ENCODE measurements around the gene AURKAIP1. TPM values are rescaled to one million over a fixed set of nuclear protein-coding genes. Genes with fewer than 3 reads are reported as not detected.

The AURKAIP1 gene
- total and polyA plus RNA-seq, 9 of the 15 experiments (the other 6 are each of a cell fraction or from before 2014, with no cell fraction given): 7.8 to 478 (median 92.0) TPM

DNA sequence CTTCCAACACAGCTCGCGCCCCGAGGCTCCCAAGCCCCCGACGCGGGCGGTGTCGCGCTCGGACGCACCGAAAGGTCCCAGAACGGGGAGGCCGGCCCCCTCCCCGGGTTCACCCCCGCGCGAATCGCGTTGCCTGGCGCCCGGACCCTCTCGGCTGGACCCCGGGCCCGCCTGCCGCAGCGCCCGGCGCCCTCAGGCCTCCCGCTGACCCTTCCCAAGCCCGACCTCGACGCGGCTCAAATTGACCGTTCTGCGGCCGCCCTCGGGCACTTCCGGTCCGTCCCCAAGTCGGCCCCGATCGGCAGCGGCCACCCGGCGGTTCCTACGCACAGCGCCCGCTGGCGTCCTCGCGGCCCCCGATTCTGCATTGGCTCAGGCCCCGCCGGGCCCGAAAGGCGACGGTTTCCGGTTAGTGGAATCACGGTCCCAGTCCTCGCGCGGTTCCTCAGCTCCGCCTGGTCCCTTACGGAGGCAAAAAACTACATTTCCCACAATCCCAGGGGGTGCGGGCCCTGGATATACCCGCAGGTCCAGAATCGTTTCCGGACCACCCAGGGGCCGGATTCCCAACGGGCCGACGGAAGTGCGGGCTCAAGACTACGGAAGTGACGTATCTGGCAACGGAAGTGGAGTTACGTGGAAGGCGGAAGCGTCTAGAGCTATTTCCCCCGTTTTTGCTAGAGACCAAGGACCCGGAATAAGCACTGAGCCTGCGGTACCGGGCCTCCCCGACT is at the start of gene AURKAIP1 (continued):
- TF ChIP-seq THRAP3 (IDR thresholded peaks at IDR 0.05; ENCODE audit: borderline replicate concordance) (0 out of 2 replicates have a peak, but pooled peaks have one; percentile 75), NUFIP1 (IDR thresholded peaks at IDR 0.05; ENCODE audit: partially characterized antibody) (peak; percentile 94), RHOXF2B (CRISPR knock-in tag; conservative IDR thresholded peaks at IDR 0.05) (no peak; the same call in none of the 2 replicates), CBFB (CRISPR knock-in tag; IDR thresholded peaks at IDR 0.05) (no peak), SMAD2 (IDR thresholded peaks at IDR 0.05; ENCODE audit: low read depth, low read length) (no peak), KAT7 (CRISPR knock-in tag; IDR thresholded peaks at IDR 0.05; ENCODE audit: borderline replicate concordance) (peak; percentile 99; the same call in 1 of the 2 replicates), NR2F6 (CRISPR knock-in tag; IDR thresholded peaks at IDR 0.05) (peak; percentile 78; the same call in 1 of the 2 replicates), ZNF316 (IDR thresholded peaks at IDR 0.05) (no peak), NFE2 (IDR thresholded peaks at IDR 0.05; ENCODE audit: low read depth) (no peak; the same call in 1 of the 2 replicates), NFRKB (IDR thresholded peaks at IDR 0.05; ENCODE audit: low read depth) (no peak), NFIC (IDR thresholded peaks at IDR 0.05) (peak; percentile 84), SMAD1 (IDR thresholded peaks at IDR 0.05; ENCODE audit: low read depth, low read length, partially characterized antibody) (peak; percentile 70), RFX5 (IDR thresholded peaks at IDR 0.05; ENCODE audit: low read depth, low read length) (0 out of 2 replicates have a peak, but pooled peaks have one; percentile 49)
- TF ChIP-seq, protein P1, sequence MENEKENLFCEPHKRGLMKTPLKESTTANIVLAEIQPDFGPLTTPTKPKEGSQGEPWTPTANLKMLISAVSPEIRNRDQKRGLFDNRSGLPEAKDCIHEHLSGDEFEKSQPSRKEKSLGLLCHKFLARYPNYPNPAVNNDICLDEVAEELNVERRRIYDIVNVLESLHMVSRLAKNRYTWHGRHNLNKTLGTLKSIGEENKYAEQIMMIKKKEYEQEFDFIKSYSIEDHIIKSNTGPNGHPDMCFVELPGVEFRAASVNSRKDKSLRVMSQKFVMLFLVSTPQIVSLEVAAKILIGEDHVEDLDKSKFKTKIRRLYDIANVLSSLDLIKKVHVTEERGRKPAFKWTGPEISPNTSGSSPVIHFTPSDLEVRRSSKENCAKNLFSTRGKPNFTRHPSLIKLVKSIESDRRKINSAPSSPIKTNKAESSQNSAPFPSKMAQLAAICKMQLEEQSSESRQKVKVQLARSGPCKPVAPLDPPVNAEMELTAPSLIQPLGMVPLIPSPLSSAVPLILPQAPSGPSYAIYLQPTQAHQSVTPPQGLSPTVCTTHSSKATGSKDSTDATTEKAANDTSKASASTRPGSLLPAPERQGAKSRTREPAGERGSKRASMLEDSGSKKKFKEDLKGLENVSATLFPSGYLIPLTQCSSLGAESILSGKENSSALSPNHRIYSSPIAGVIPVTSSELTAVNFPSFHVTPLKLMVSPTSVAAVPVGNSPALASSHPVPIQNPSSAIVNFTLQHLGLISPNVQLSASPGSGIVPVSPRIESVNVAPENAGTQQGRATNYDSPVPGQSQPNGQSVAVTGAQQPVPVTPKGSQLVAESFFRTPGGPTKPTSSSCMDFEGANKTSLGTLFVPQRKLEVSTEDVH (IDR thresholded peaks at IDR 0.05; ENCODE audit: low read depth, partially characterized antibody): peak; percentile 99
- TF ChIP-seq, protein P2, sequence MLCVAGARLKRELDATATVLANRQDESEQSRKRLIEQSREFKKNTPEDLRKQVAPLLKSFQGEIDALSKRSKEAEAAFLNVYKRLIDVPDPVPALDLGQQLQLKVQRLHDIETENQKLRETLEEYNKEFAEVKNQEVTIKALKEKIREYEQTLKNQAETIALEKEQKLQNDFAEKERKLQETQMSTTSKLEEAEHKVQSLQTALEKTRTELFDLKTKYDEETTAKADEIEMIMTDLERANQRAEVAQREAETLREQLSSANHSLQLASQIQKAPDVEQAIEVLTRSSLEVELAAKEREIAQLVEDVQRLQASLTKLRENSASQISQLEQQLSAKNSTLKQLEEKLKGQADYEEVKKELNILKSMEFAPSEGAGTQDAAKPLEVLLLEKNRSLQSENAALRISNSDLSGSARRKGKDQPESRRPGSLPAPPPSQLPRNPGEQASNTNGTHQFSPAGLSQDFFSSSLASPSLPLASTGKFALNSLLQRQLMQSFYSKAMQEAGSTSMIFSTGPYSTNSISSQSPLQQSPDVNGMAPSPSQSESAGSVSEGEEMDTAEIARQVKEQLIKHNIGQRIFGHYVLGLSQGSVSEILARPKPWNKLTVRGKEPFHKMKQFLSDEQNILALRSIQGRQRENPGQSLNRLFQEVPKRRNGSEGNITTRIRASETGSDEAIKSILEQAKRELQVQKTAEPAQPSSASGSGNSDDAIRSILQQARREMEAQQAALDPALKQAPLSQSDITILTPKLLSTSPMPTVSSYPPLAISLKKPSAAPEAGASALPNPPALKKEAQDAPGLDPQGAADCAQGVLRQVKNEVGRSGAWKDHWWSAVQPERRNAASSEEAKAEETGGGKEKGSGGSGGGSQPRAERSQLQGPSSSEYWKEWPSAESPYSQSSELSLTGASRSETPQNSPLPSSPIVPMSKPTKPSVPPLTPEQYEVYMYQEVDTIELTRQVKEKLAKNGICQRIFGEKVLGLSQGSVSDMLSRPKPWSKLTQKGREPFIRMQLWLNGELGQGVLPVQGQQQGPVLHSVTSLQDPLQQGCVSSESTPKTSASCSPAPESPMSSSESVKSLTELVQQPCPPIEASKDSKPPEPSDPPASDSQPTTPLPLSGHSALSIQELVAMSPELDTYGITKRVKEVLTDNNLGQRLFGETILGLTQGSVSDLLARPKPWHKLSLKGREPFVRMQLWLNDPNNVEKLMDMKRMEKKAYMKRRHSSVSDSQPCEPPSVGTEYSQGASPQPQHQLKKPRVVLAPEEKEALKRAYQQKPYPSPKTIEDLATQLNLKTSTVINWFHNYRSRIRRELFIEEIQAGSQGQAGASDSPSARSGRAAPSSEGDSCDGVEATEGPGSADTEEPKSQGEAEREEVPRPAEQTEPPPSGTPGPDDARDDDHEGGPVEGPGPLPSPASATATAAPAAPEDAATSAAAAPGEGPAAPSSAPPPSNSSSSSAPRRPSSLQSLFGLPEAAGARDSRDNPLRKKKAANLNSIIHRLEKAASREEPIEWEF (CRISPR knock-in tag; IDR thresholded peaks at IDR 0.05): no peak
- TF ChIP-seq, protein P3, sequence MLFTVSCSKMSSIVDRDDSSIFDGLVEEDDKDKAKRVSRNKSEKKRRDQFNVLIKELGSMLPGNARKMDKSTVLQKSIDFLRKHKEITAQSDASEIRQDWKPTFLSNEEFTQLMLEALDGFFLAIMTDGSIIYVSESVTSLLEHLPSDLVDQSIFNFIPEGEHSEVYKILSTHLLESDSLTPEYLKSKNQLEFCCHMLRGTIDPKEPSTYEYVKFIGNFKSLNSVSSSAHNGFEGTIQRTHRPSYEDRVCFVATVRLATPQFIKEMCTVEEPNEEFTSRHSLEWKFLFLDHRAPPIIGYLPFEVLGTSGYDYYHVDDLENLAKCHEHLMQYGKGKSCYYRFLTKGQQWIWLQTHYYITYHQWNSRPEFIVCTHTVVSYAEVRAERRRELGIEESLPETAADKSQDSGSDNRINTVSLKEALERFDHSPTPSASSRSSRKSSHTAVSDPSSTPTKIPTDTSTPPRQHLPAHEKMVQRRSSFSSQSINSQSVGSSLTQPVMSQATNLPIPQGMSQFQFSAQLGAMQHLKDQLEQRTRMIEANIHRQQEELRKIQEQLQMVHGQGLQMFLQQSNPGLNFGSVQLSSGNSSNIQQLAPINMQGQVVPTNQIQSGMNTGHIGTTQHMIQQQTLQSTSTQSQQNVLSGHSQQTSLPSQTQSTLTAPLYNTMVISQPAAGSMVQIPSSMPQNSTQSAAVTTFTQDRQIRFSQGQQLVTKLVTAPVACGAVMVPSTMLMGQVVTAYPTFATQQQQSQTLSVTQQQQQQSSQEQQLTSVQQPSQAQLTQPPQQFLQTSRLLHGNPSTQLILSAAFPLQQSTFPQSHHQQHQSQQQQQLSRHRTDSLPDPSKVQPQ (CRISPR knock-in tag; IDR thresholded peaks at IDR 0.05; ENCODE audit: borderline replicate concordance): no peak

All from K562 (cell line).